NT2/D1 (cell line): ENCODE data around the gene FGF4.

Experiments used
- SUZ12 ChIP-seq: IDR thresholded peaks from 2 replicates; pipeline ENCODE4 v1.6.1; 2011; ENCODE audit not compliant: insufficient read length, insufficient read depth; ENCODE audit errors: extremely low read depth
- YY1 ChIP-seq: IDR thresholded peaks from 2 replicates; pipeline ENCODE4 v1.6.1; 2011; ENCODE audit not compliant: insufficient read length, insufficient read depth
- ZNF274 ChIP-seq: IDR thresholded peaks from 2 replicates; pipeline ENCODE4 v1.6.1; 2011; ENCODE audit warnings: mild to moderate bottlenecking, low read depth, low read length

DNA sequence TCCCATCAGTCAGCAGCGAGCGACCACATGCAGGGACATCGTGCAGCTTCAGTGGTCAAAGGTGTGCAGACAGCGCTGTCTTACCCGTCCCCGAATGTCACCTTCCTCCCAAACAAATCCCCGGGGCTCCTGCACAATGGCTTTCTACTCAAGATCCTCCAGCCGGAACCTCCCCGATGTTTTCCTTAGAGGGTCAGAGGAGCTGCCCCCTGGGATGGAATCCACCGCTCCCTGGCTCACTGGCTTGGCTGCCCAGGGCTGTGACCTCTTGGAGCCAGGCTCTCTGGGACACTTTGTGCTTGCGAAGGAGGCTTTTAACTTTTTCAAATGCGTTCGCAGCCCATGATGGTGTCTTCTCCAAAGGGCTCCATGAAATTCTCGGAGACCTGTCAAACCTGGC, 54.0 kb downstream of the FGF4 start:
- TF ChIP-seq ZNF274 (no peak), SUZ12 (no peak), YY1 (no peak)
